ENCODE data around the gene PCSK5.

Gene PCSK5

DNA sequence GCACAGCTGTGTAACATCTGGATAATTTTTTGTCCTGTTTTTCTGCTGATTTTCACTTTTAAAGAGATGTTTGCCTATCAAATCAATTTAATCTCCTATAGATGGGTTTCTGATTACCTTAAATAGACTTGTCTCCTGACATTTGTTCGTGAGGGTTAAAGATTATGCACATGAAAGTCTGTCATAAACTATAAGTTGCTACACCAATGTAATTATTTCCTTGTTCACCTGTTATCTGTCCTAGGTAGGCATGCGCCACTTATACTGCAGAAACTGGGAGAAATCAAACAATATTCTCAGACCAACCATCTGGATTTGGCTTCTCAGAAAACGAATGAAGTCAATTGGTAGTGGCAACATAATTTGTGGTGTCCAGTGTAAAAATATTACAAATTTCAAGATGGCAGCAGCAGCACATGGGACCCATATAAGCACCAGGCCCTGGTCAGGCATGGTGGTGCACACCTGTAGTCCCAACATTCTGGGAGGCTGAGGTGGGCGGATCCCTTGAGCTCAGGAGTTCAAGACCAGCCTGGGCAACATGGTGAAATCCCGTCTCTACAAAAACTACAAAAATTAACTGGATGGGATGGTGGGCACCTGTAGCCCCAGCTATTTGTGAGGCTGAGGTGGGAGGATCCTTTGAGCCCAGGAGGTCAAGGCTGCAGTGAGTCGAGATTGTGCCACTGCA is 483.5 kb downstream of the PCSK5 start:
- in situ Hi-C loops (cut with MboI; ENCODE audit: low sequenced_read_pairs, unreplicated experiment): no loop called here
- no peak for DNase-seq (ENCODE audit: low spot score)
- TF ChIP-seq, protein P1, sequence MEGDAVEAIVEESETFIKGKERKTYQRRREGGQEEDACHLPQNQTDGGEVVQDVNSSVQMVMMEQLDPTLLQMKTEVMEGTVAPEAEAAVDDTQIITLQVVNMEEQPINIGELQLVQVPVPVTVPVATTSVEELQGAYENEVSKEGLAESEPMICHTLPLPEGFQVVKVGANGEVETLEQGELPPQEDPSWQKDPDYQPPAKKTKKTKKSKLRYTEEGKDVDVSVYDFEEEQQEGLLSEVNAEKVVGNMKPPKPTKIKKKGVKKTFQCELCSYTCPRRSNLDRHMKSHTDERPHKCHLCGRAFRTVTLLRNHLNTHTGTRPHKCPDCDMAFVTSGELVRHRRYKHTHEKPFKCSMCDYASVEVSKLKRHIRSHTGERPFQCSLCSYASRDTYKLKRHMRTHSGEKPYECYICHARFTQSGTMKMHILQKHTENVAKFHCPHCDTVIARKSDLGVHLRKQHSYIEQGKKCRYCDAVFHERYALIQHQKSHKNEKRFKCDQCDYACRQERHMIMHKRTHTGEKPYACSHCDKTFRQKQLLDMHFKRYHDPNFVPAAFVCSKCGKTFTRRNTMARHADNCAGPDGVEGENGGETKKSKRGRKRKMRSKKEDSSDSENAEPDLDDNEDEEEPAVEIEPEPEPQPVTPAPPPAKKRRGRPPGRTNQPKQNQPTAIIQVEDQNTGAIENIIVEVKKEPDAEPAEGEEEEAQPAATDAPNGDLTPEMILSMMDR (IDR thresholded peaks at IDR 0.05; ENCODE audit: borderline replicate concordance, control extremely low read depth, extremely low read depth, insufficient read depth, missing control alignments): no peak

DNA sequence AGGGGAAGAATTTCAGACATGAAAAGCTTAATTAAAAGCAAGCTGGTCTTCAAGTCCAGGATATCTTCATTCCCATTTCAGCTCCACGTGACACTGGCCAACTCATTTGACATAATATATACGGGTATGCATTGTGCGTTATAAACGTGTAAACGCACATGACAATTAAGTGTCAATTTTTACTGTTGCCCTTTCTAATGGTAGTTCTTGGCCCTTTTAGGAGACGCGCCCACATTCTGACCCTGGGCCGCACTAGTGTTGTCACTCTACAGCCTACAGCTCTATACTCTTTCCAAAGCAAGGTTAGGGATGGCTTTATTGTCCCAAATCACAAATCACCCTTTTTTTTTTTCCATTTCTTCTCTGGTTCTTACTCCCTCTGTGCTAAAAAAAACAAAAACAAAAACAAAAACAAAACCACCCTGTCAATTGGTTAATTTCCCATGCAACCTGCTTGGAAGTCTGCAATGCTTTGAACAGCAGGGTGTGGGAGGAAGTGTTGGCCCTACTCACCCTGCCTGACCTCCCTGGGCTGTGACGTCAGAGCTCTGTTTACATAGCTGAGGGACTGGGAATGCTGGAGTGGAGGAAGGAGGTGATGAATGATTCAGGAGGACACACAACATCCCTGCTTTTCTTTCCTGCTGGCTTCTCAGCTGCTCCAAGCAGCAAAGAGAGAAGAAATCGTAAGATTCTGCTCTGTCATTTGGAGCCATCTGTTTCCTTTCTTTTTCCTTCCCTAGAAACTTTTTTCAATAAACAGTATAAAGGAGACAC is 484.5 kb downstream of the PCSK5 start:
- TF ChIP-seq, protein P1 (IDR thresholded peaks at IDR 0.05; ENCODE audit: borderline replicate concordance, control extremely low read depth, extremely low read depth, insufficient read depth, missing control alignments): no peak
- no peak for DNase-seq (ENCODE audit: low spot score)
- in situ Hi-C loops (cut with MboI; ENCODE audit: low sequenced_read_pairs, unreplicated experiment): no loop called here

DNA sequence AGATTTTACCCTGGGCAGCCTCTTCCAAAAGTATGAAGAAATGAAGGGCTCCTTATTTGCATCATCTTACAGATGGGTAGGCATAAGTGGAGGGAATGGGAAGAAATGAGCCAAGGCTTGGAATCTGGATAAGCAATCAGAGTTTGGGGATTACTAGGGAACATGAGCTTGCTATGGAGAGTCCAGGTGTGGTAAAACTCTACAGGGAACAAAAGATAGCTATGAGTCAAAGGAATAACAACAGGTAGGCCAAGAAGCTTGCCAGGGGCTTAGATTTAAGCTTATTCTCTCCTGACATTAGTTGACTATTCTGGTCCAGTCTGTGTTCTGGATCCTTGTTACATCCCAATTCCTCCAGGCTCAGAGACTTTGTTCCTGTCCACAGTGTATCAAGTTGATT is 487.3 kb downstream of the PCSK5 start:
- no peak for DNase-seq (ENCODE audit: low spot score)
- in situ Hi-C loops (cut with MboI; ENCODE audit: low sequenced_read_pairs, unreplicated experiment): no loop called here
- TF ChIP-seq, protein P1 (IDR thresholded peaks at IDR 0.05; ENCODE audit: borderline replicate concordance, control extremely low read depth, extremely low read depth, insufficient read depth, missing control alignments): no peak

DNA sequence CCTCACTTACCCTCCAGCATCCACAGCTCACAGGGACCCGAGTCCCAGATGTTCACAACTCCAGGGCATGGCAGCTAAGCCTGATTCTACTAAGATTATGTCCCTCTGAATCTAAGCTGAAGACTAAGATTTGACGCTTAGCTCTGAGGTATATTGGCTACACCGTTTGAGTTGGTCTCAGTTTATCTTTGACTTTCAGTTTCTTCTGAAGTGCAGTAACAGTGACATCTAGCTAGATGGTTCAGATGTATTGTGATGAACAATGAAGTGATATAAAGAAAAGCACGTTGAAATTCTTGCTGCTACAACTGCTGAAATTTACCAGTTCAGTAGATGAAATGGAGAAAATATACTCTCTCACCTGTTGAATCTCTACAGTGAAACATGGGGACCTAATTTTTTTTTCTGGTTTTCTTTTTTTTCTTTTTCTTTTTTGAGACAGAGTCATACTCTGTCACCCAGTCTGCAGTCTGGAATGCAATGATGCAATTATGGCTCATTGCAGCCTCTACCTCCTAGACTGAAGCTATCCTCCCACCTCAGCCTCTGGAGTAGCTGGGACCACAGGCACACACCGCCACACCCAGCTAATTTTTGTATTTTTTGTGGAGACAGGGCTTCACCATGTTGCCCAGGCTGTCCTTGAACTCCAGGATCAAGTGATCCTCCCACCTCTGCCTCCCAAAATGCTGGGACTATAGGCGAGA is 488.0 kb downstream of the PCSK5 start:
- in situ Hi-C loops (cut with MboI; ENCODE audit: low sequenced_read_pairs, unreplicated experiment): no loop called here
- DNase-seq (ENCODE audit: low spot score): no peak

DNA sequence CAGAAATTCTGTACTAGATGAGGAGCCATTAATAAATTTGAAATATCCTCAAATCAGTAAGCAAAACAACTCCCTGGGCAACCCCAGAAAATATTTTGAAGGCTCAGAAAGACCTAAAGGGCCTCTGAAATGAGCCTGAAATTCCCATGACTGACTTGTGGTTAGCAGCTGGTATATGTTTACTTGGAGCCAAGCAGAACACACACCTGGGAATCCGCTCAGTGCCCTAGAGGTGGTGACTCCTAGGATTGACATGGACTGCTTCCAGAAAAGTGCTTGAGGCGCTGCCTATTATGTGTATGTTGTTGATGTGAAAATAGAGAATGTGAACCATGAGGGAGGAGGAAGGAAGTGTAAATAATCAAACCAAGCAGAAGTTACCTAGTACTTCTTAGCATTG is 489.0 kb downstream of the PCSK5 start:
- in situ Hi-C loops (cut with MboI; ENCODE audit: low sequenced_read_pairs, unreplicated experiment): no loop called here
- TF ChIP-seq, protein P1 (IDR thresholded peaks at IDR 0.05; ENCODE audit: borderline replicate concordance, control extremely low read depth, extremely low read depth, insufficient read depth, missing control alignments): no peak

More for the DNA sequence above, 488.0 kb downstream of the PCSK5 start:
- TF ChIP-seq, protein P1 (IDR thresholded peaks at IDR 0.05; ENCODE audit: borderline replicate concordance, control extremely low read depth, extremely low read depth, insufficient read depth, missing control alignments): no peak

DNA sequence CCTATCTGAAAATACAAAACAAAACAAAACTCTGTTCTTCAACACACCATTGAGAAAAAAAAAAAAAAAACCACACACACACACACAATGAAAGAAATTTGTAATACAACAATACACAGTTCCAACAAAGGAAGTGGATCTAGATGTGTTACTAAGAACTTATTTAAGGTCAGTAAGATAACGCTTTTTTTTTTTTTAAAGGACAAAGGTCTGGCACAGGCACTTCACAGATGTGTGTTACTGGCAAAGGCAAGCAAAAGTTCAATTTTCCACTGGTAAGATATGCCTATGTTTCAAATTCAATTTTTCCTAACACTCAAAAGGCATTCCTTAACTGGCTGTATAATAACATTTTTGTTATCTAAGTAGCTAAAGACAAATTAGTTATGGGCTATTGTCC is 500.2 kb downstream of the PCSK5 start:
- TF ChIP-seq, protein P1 (IDR thresholded peaks at IDR 0.05; ENCODE audit: borderline replicate concordance, control extremely low read depth, extremely low read depth, insufficient read depth, missing control alignments): no peak
- DNase-seq (ENCODE audit: low spot score): no peak
- in situ Hi-C loops (cut with MboI; ENCODE audit: low sequenced_read_pairs, unreplicated experiment): no loop called here

More for the DNA sequence above, 489.0 kb downstream of the PCSK5 start:
- DNase-seq (ENCODE audit: low spot score): no peak

All from GM13976 (cell line).